Testis (tissue), 2 donors: ENCODE results near the gene RPL5.

Experiments
- CTCF ChIP-seq, 3 experiments: fragments of 450-650 bp in 2 of 3; fragments of 200-600 bp in 1 of 3; sonication (generic) in 1 of 3; IDR thresholded peaks; one replicate each; pipeline ENCODE4 v1.5.1; 2016 to 2019; ENCODE audit warnings: antibody characterized with exemption in 3 of 3, mild to moderate bottlenecking in 2 of 3, moderate library complexity in 1 of 3
- POLR2A ChIP-seq: fragments of 450-650 bp; IDR thresholded peaks from one replicate; pipeline ENCODE4 v1.6.1; 2017; ENCODE audit warnings: antibody characterized with exemption, mild to moderate bottlenecking, moderate library complexity

- TF ChIP-seq CTCF (IDR thresholded peaks at IDR 0.05) (no peak), POLR2A (no peak)
Measured at GRCh38 chr1:92862605-92863004, 30.8 kb downstream of the RPL5 start.
